Ishikawa (cell line): ENCODE data around the gene DYRK1B.

Experiments
- CEBPB ChIP-seq: IDR thresholded peaks from 2 replicates; pipeline ENCODE4 v1.6.1; 2012
- CREB1 ChIP-seq: IDR thresholded peaks from 2 replicates; pipeline ENCODE4 v1.6.1; 2012; ENCODE audit warnings: low read depth
- EGR1 ChIP-seq: IDR thresholded peaks from 2 replicates; pipeline ENCODE4 v1.6.1; 2012
- EP300 ChIP-seq: IDR thresholded peaks from 2 replicates; pipeline ENCODE4 v1.6.1; 2012; ENCODE audit warnings: borderline replicate concordance
- FOXM1 ChIP-seq: IDR thresholded peaks from 2 replicates; pipeline ENCODE4 v1.6.1; 2012; ENCODE audit warnings: low read depth, borderline replicate concordance
- MAX ChIP-seq: IDR thresholded peaks from 2 replicates; pipeline ENCODE4 v1.6.1; 2012
- NFIC ChIP-seq: IDR thresholded peaks from 2 replicates; pipeline ENCODE4 v1.6.1; 2012
- RAD21 ChIP-seq: IDR thresholded peaks from 2 replicates; pipeline ENCODE4 v1.6.1; 2012; ENCODE audit warnings: low read depth
- REST ChIP-seq: IDR thresholded peaks from 2 replicates; pipeline ENCODE4 v1.6.1; 2012; ENCODE audit warnings: low read depth, mild to moderate bottlenecking
- TAF1 ChIP-seq: IDR thresholded peaks from 2 replicates; pipeline ENCODE4 v1.6.1; 2012; ENCODE audit warnings: low read depth, mild to moderate bottlenecking
- TCF12 ChIP-seq: IDR thresholded peaks from 2 replicates; pipeline ENCODE4 v1.6.1; 2012; ENCODE audit warnings: low read depth
- TEAD4 ChIP-seq: IDR thresholded peaks from 2 replicates; pipeline ENCODE4 v1.6.1; 2012
- USF1 ChIP-seq: IDR thresholded peaks from 2 replicates; pipeline ENCODE4 v1.6.1; 2012
- YY1 ChIP-seq: IDR thresholded peaks from 2 replicates; pipeline ENCODE4 v1.6.1; 2012; ENCODE audit warnings: low read depth
- ZBTB7A ChIP-seq: IDR thresholded peaks from 2 replicates; pipeline ENCODE4 v1.6.1; 2012; ENCODE audit warnings: low read depth

The DYRK1B gene

GRCh38 chr19:39852882-39853281 lies 18.9 kb upstream of the DYRK1B start:
- TF ChIP-seq TEAD4 (no peak), YY1 (no peak), REST (no peak), EP300 (no peak), EGR1 (no peak), TAF1 (no peak)

- TF ChIP-seq TAF1 (no peak), RAD21 (no peak), ZBTB7A (no peak), MAX (no peak), EGR1 (no peak), NFIC (no peak), YY1 (no peak), USF1 (no peak), CREB1 (no peak), REST (no peak), FOXM1 (no peak), EP300 (no peak), TEAD4 (no peak), CEBPB (no peak)
Measured at GRCh38 chr19:39850892-39851291, 16.9 kb upstream of the DYRK1B start.

GRCh38 chr19:39848392-39848791 lies 14.4 kb upstream of the DYRK1B start:
- TF ChIP-seq RAD21 = no peak
- TF ChIP-seq FOXM1 = no peak
- TF ChIP-seq CREB1 = no peak
- no peak for TF ChIP-seq ZBTB7A

- TF ChIP-seq REST (no peak), FOXM1 (no peak), CREB1 (no peak), YY1 (no peak)
Measured at GRCh38 chr19:39847525-39847924, 13.6 kb upstream of the DYRK1B start.

- TF ChIP-seq FOXM1 = no peak
- TF ChIP-seq YY1 = no peak
- TF ChIP-seq ZBTB7A = no peak
- no peak for TF ChIP-seq NFIC
- TF ChIP-seq USF1 = no peak
- TF ChIP-seq TCF12 = no peak
- no peak for TF ChIP-seq TEAD4
- no peak for TF ChIP-seq EP300
- no peak for TF ChIP-seq TAF1
- TF ChIP-seq EGR1 = no peak
- TF ChIP-seq CEBPB = no peak
- no peak for TF ChIP-seq MAX
Measured at GRCh38 chr19:39846678-39847486, 12.9 kb upstream of the DYRK1B start.
